Activated naive CD4-positive, alpha-beta T cell treated with anti-CD3 and anti-CD28 coated beads for 36 hours (primary cell): ENCODE data around the gene SERAC1. TPM values are rescaled to one million over a fixed set of nuclear protein-coding genes. Genes with fewer than 3 reads are reported as not detected.
"Not testable (repeated sequence)": the region's sequence is repeated elsewhere in the genome, so short reads cannot be mapped to it uniquely, and the experiment has no call there.

ENCODE experiments used
- CTCF ChIA-PET: fragments of 350-600 bp; sonication (Branson Sonifier 250); formaldehyde crosslinking; loops from one replicate; lab custom pipeline; 2021; ENCODE audit warnings: antibody characterized with exemption; lab: Charles Lee
- DNase-seq: peaks from one replicate; pipeline ENCODE4 v3.0.0-alpha.2; 2020
- H3K27ac Mint-ChIP-seq: one replicate; pipeline ENCODE4 v1.8.0; 2021; ENCODE audit warnings: mild to moderate bottlenecking, mixed read lengths
- H3K27me3 Mint-ChIP-seq: one replicate; pipeline ENCODE4 v1.8.0; 2021; ENCODE audit warnings: low read depth, mixed read lengths
- H3K36me3 Mint-ChIP-seq: one replicate; pipeline ENCODE4 v1.8.0; 2021; ENCODE audit warnings: low read depth, mixed read lengths
- H3K4me1 Mint-ChIP-seq: one replicate; pipeline ENCODE4 v1.8.0; 2021; ENCODE audit warnings: low read depth, mixed read lengths
- H3K4me3 Mint-ChIP-seq: one replicate; pipeline ENCODE4 v1.8.0; 2021; ENCODE audit warnings: mild to moderate bottlenecking, moderate library complexity, mixed read lengths
- H3K9me3 Mint-ChIP-seq: one replicate; pipeline ENCODE4 v1.8.0; 2021; ENCODE audit warnings: mixed read lengths
- intact Hi-C: fragments of 100-400 bp; cut with micrococcal nuclease; formaldehyde crosslinking; loops from one replicate; pipeline ENCODE4 v1.15.1; 2023
- total RNA-seq, 2 experiments: library from RNA; stranded (reverse); gene quantifications; one replicate each; pipeline ENCODE4 v1.2.3, GENCODE V29; 2021

SERAC1 gene
- total RNA-seq, 2 experiments from 2014 or later, result 3.1 to 4.8 TPM

GRCh38 chr6:158170656-158171081 is 2.6 kb upstream of the SERAC1 start:
- Mint-ChIP-seq H3K4me1 (peaks cover 18% of the 10 kb centered on the region), H3K27ac (no peak overlapping the region), H3K9me3 (no peaks in the 10 kb centered on the region), H3K4me3 (no peak overlapping the region), H3K27me3 (no peaks in the 10 kb centered on the region), H3K36me3 (peaks cover 16% of the 10 kb centered on the region)
- CTCF ChIA-PET, result no interaction called here
- intact Hi-C loops, result no loop called here
- no peak for DNase-seq

GRCh38 chr6:158169634-158170033 is 1.6 kb upstream of the SERAC1 start:
- Mint-ChIP-seq H3K4me1 (peaks cover 28% of the 10 kb centered on the region), H3K36me3 (peaks cover 16% of the 10 kb centered on the region)
- H3K4me3 Mint-ChIP-seq, H3K27ac Mint-ChIP-seq, H3K9me3 Mint-ChIP-seq, DNase-seq, CTCF ChIA-PET, H3K27me3 Mint-ChIP-seq: not testable (repeated sequence)
- intact Hi-C loops, result loop anchor here (2.0 to 5.0 kb wide), 2 partner anchors 187 to 479 kb away; partner anchors contain the start of gene SYNJ2

- Mint-ChIP-seq H3K4me3 (no peak overlapping the region), H3K27me3 (no peaks in the 10 kb centered on the region), H3K27ac (no peak overlapping the region), H3K9me3 (no peaks in the 10 kb centered on the region), H3K36me3 (no peaks in the 10 kb centered on the region), H3K4me1 (peaks cover 23% of the 10 kb centered on the region)
- CTCF ChIA-PET, result no interaction called here
- intact Hi-C loops, result loop anchor here (5.0 kb wide), 1 partner anchor 184 kb away; the partner anchor contains the start of gene SYNJ2
- no peak for DNase-seq
Measured at GRCh38 chr6:158165919-158166416, 2.1 kb downstream of the SERAC1 start.

GRCh38 chr6:158164579-158165170 is 3.4 kb downstream of the SERAC1 start:
- no peaks in the 10 kb centered on the region for H3K9me3 Mint-ChIP-seq
- CTCF ChIA-PET, result interaction anchor here (0.6 to 1.5 kb wide), 3 partner anchors 12 to 43 kb away, joined by 3 to 4 read pairs (median 3); no protein-coding TSS in a partner anchor
- H3K4me3 Mint-ChIP-seq, result no peak overlapping the region
- no peaks in the 10 kb centered on the region for H3K27me3 Mint-ChIP-seq
- H3K27ac Mint-ChIP-seq, result no peak overlapping the region
- no peaks in the 10 kb centered on the region for H3K36me3 Mint-ChIP-seq
- peaks cover 21% of the 10 kb centered on the region for H3K4me1 Mint-ChIP-seq
- no peak for DNase-seq
- intact Hi-C loops, result loop anchor here (5.0 kb wide), 1 partner anchor 182 kb away; the partner anchor contains the start of gene SYNJ2

GRCh38 chr6:158161566-158162254 is 6.4 kb downstream of the SERAC1 start:
- no peak for DNase-seq
- Mint-ChIP-seq H3K4me1 (peaks cover 18% of the 10 kb centered on the region), H3K27me3 (no peaks in the 10 kb centered on the region), H3K36me3 (peaks cover 3% of the 10 kb centered on the region), H3K9me3 (no peaks in the 10 kb centered on the region), H3K4me3 (no peak overlapping the region), H3K27ac (no peak overlapping the region)
- intact Hi-C loops, result no loop called here
- CTCF ChIA-PET, result interaction anchor here (0.6 to 0.7 kb wide), 5 partner anchors 9 to 288 kb away, joined by 3 read pairs; no protein-coding TSS in a partner anchor

GRCh38 chr6:158160932-158161539 is 7.0 kb downstream of the SERAC1 start:
- no peak overlapping the region for H3K4me3 Mint-ChIP-seq
- no peak overlapping the region for H3K27ac Mint-ChIP-seq
- H3K27me3 Mint-ChIP-seq, result no peaks in the 10 kb centered on the region
- no peaks in the 10 kb centered on the region for H3K9me3 Mint-ChIP-seq
- intact Hi-C loops, result no loop called here
- H3K4me1 Mint-ChIP-seq, result peaks cover 17% of the 10 kb centered on the region
- peaks cover 3% of the 10 kb centered on the region for H3K36me3 Mint-ChIP-seq
- CTCF ChIA-PET, result interaction anchor here (0.6 to 0.7 kb wide), 3 partner anchors 8 to 191 kb away, joined by 3 read pairs; no protein-coding TSS in a partner anchor
- no peak for DNase-seq

GRCh38 chr6:158158748-158159147 is 9.3 kb downstream of the SERAC1 start:
- intact Hi-C loops, result no loop called here
- Mint-ChIP-seq H3K27ac (no peak overlapping the region), H3K4me1 (peaks cover 3% of the 10 kb centered on the region), H3K9me3 (no peaks in the 10 kb centered on the region), H3K27me3 (no peaks in the 10 kb centered on the region), H3K4me3 (no peak overlapping the region), H3K36me3 (peaks cover 3% of the 10 kb centered on the region)
- CTCF ChIA-PET, result no interaction called here
- DNase-seq, result no peak

GRCh38 chr6:158158123-158158522 is 9.9 kb downstream of the SERAC1 start:
- H3K27ac Mint-ChIP-seq, result no peak overlapping the region
- H3K27me3 Mint-ChIP-seq, result no peaks in the 10 kb centered on the region
- peaks cover 3% of the 10 kb centered on the region for H3K36me3 Mint-ChIP-seq
- intact Hi-C loops, result no loop called here
- no peak for DNase-seq
- no peaks in the 10 kb centered on the region for H3K9me3 Mint-ChIP-seq
- H3K4me1 Mint-ChIP-seq, result peaks cover 3% of the 10 kb centered on the region
- CTCF ChIA-PET, result interaction anchor here (0.6 kb wide), 1 partner anchor 175 kb away, joined by 5 read pairs; no protein-coding TSS in a partner anchor
- no peak overlapping the region for H3K4me3 Mint-ChIP-seq

- intact Hi-C loops, result no loop called here
Measured at GRCh38 chr6:158157064-158157764, 10.8 kb downstream of the SERAC1 start.

GRCh38 chr6:158154816-158155215 is 13.2 kb downstream of the SERAC1 start:
- no peak overlapping the region for H3K4me3 Mint-ChIP-seq
- no peak overlapping the region for H3K27ac Mint-ChIP-seq
- intact Hi-C loops, result no loop called here
- H3K36me3 Mint-ChIP-seq, result peaks cover 3% of the 10 kb centered on the region
- no peaks in the 10 kb centered on the region for H3K27me3 Mint-ChIP-seq
- no peak for DNase-seq
- H3K9me3 Mint-ChIP-seq, result no peaks in the 10 kb centered on the region
- CTCF ChIA-PET, result interaction anchor here (1.3 to 1.5 kb wide), 2 partner anchors 9 to 21 kb away, joined by 3 read pairs; no protein-coding TSS in a partner anchor
- H3K4me1 Mint-ChIP-seq, result no peaks in the 10 kb centered on the region

More at GRCh38 chr6:158157064-158157764, 10.8 kb downstream of the SERAC1 start:
- Mint-ChIP-seq H3K27me3 (no peaks in the 10 kb centered on the region), H3K4me3 (no peak overlapping the region), H3K4me1 (peaks cover 3% of the 10 kb centered on the region), H3K36me3 (peaks cover 3% of the 10 kb centered on the region), H3K27ac (no peak overlapping the region), H3K9me3 (no peaks in the 10 kb centered on the region)
- DNase-seq, result no peak
- CTCF ChIA-PET, result interaction anchor here (0.6 to 1.5 kb wide), 2 partner anchors 23 to 257 kb away, joined by 3 read pairs; no protein-coding TSS in a partner anchor

GRCh38 chr6:158153576-158153975 is 14.5 kb downstream of the SERAC1 start:
- no peak for DNase-seq
- Mint-ChIP-seq H3K4me3 (no peak overlapping the region), H3K9me3 (no peaks in the 10 kb centered on the region), H3K27ac (no peak overlapping the region), H3K4me1 (no peaks in the 10 kb centered on the region), H3K27me3 (no peaks in the 10 kb centered on the region), H3K36me3 (peaks cover 7% of the 10 kb centered on the region)
- CTCF ChIA-PET, result interaction anchor here (0.6 to 1.5 kb wide), 3 partner anchors 8 to 429 kb away, joined by 3 read pairs; no protein-coding TSS in a partner anchor
- intact Hi-C loops, result no loop called here
